HEK293 (cell line): Measurements from ENCODE around the gene MTMR12.

Experiments
- BCL11A ChIP-seq: fragments of 450-650 bp; formaldehyde crosslinking; IDR thresholded peaks from 2 replicates; pipeline ENCODE4 v1.5.1; 2016; ENCODE audit warnings: low read depth, missing biosample characterization, missing genetic modification characterization
- EGR2 ChIP-seq: fragments of 450-650 bp; formaldehyde crosslinking; IDR thresholded peaks from 2 replicates; pipeline ENCODE4 v1.5.1; 2016; ENCODE audit warnings: low read depth, missing biosample characterization, missing genetic modification characterization
- KLF1 ChIP-seq: fragments of 450-650 bp; formaldehyde crosslinking; IDR thresholded peaks from 2 replicates; pipeline ENCODE4 v1.5.1; 2016; ENCODE audit warnings: missing biosample characterization, missing genetic modification characterization
- KLF16 ChIP-seq: fragments of 450-650 bp; formaldehyde crosslinking; IDR thresholded peaks from 2 replicates; pipeline ENCODE4 v1.5.1; 2017; ENCODE audit warnings: missing biosample characterization, missing genetic modification characterization
- MEIS1 ChIP-seq: sonication (generic); formaldehyde crosslinking; IDR thresholded peaks from 2 replicates; pipeline ENCODE4 v1.8.1; 2022; ENCODE audit warnings: missing genetic modification reagents, mild to moderate bottlenecking, borderline replicate concordance
- MYNN ChIP-seq: fragments of 450-650 bp; formaldehyde crosslinking; IDR thresholded peaks from 2 replicates; pipeline ENCODE4 v1.5.1; 2016; ENCODE audit warnings: missing biosample characterization, missing genetic modification characterization, borderline replicate concordance
- MZF1 ChIP-seq: fragments of 450-650 bp; formaldehyde crosslinking; IDR thresholded peaks from 2 replicates; pipeline ENCODE4 v1.5.1; 2017; ENCODE audit warnings: missing biosample characterization, missing genetic modification characterization, borderline replicate concordance
- SCRT2 ChIP-seq: fragments of 450-650 bp; formaldehyde crosslinking; IDR thresholded peaks from 2 replicates; pipeline ENCODE4 v1.5.1; 2016; ENCODE audit warnings: missing biosample characterization, missing genetic modification characterization
- SP2 ChIP-seq: fragments of 450-650 bp; formaldehyde crosslinking; IDR thresholded peaks from 2 replicates; pipeline ENCODE4 v1.5.1; 2016; ENCODE audit warnings: missing biosample characterization, missing genetic modification characterization
- ZEB2 ChIP-seq: fragments of 450-650 bp; formaldehyde crosslinking; IDR thresholded peaks from 2 replicates; pipeline ENCODE4 v1.5.1; 2016; ENCODE audit warnings: missing biosample characterization, missing genetic modification characterization
- ZNF133 ChIP-seq: fragments of 450-650 bp; formaldehyde crosslinking; IDR thresholded peaks from 2 replicates; pipeline ENCODE4 v1.5.1; 2016; ENCODE audit warnings: missing biosample characterization, missing genetic modification characterization
- ZNF2 ChIP-seq: fragments of 450-650 bp; formaldehyde crosslinking; IDR thresholded peaks from 2 replicates; pipeline ENCODE4 v1.5.1; 2016; ENCODE audit warnings: missing biosample characterization, missing genetic modification characterization
- ZNF211 ChIP-seq: fragments of 450-650 bp; formaldehyde crosslinking; IDR thresholded peaks from 2 replicates; pipeline ENCODE4 v1.5.1; 2016; ENCODE audit warnings: low read depth, missing biosample characterization, missing genetic modification characterization
- ZNF221 ChIP-seq: fragments of 450-650 bp; formaldehyde crosslinking; IDR thresholded peaks from 2 replicates; pipeline ENCODE4 v1.5.1; 2017; ENCODE audit warnings: missing biosample characterization, missing genetic modification characterization, borderline replicate concordance
- ZNF292 ChIP-seq: fragments of 450-650 bp; formaldehyde crosslinking; IDR thresholded peaks from 2 replicates; pipeline ENCODE4 v1.5.1; 2016; ENCODE audit warnings: low read depth, missing biosample characterization, missing genetic modification characterization, borderline replicate concordance
- ZNF391 ChIP-seq: fragments of 450-650 bp; formaldehyde crosslinking; IDR thresholded peaks from 2 replicates; pipeline ENCODE4 v1.5.1; 2016; ENCODE audit warnings: low read depth, missing biosample characterization, missing genetic modification characterization, borderline replicate concordance
- ZNF404 ChIP-seq: fragments of 450-650 bp; formaldehyde crosslinking; IDR thresholded peaks from 2 replicates; pipeline ENCODE4 v1.5.1; 2017; ENCODE audit warnings: missing biosample characterization, missing genetic modification characterization
- ZNF544 ChIP-seq: fragments of 450-650 bp; formaldehyde crosslinking; IDR thresholded peaks from 2 replicates; pipeline ENCODE4 v1.5.0; 2017; ENCODE audit warnings: missing biosample characterization, missing genetic modification characterization
- ZNF600 ChIP-seq: fragments of 450-650 bp; formaldehyde crosslinking; IDR thresholded peaks from 2 replicates; pipeline ENCODE4 v1.5.1; 2016; ENCODE audit warnings: missing biosample characterization, missing genetic modification characterization
- ZNF626 ChIP-seq: fragments of 450-650 bp; sonication (Bioruptor Pico); formaldehyde crosslinking; IDR thresholded peaks from 2 replicates; pipeline ENCODE4 v1.5.1; 2018; ENCODE audit warnings: missing biosample characterization, missing genetic modification characterization, inconsistent platforms
- ZNF830 ChIP-seq: fragments of 450-650 bp; IDR thresholded peaks from 2 replicates; pipeline ENCODE4 v1.5.0; 2018; ENCODE audit warnings: missing biosample characterization, missing genetic modification characterization, low read depth, mild to moderate bottlenecking, moderate library complexity
- ZXDB ChIP-seq: fragments of 450-650 bp; formaldehyde crosslinking; IDR thresholded peaks from 2 replicates; pipeline ENCODE4 v1.5.1; 2016; ENCODE audit warnings: missing biosample characterization, missing genetic modification characterization
- TF ChIP-seq, protein P1 (sequence below): fragments of 450-650 bp; formaldehyde crosslinking; IDR thresholded peaks from 2 replicates; pipeline ENCODE4 v1.5.0; 2017; ENCODE audit warnings: missing biosample characterization, missing genetic modification characterization, borderline replicate concordance
- TF ChIP-seq, protein P2 (sequence below): fragments of 450-650 bp; formaldehyde crosslinking; IDR thresholded peaks from 2 replicates; pipeline ENCODE4 v1.5.1; 2016; ENCODE audit warnings: missing biosample characterization, missing genetic modification characterization
- TF ChIP-seq, protein P3 (sequence below): fragments of 450-650 bp; formaldehyde crosslinking; conservative IDR thresholded peaks from 2 replicates; pipeline ENCODE4 v1.5.1; 2016; ENCODE audit warnings: low read depth, missing biosample characterization, missing genetic modification characterization
- TF ChIP-seq, protein P4 (sequence below): fragments of 450-650 bp; formaldehyde crosslinking; IDR thresholded peaks from 2 replicates; pipeline ENCODE4 v1.5.1; 2017; ENCODE audit warnings: missing biosample characterization, missing genetic modification characterization
- TF ChIP-seq, protein P5 (sequence below): fragments of 450-650 bp; formaldehyde crosslinking; IDR thresholded peaks from 2 replicates; pipeline ENCODE4 v1.5.1; 2016; ENCODE audit warnings: missing biosample characterization, missing genetic modification characterization

The MTMR12 gene

DNA sequence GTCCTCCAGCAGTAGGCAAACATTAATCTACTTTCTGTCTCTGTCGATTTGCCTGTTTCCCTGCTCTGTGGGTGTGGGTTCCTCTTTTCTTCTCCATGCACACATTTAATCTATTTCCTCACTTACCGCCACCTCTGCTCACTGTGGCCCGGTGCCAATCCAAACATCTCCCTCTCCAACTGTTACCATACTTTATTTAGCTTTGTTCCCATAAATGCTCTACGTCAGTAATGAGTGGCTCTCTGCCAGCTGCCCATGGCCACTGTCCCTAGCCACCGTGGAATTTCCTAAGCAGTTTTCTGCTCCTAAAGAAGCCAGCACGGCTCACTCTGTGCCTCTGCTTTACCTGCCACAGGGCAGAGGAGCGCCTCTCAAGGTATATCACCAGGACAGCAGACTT is 119.1 kb downstream of the MTMR12 start (continued):
- TF ChIP-seq, protein P1, sequence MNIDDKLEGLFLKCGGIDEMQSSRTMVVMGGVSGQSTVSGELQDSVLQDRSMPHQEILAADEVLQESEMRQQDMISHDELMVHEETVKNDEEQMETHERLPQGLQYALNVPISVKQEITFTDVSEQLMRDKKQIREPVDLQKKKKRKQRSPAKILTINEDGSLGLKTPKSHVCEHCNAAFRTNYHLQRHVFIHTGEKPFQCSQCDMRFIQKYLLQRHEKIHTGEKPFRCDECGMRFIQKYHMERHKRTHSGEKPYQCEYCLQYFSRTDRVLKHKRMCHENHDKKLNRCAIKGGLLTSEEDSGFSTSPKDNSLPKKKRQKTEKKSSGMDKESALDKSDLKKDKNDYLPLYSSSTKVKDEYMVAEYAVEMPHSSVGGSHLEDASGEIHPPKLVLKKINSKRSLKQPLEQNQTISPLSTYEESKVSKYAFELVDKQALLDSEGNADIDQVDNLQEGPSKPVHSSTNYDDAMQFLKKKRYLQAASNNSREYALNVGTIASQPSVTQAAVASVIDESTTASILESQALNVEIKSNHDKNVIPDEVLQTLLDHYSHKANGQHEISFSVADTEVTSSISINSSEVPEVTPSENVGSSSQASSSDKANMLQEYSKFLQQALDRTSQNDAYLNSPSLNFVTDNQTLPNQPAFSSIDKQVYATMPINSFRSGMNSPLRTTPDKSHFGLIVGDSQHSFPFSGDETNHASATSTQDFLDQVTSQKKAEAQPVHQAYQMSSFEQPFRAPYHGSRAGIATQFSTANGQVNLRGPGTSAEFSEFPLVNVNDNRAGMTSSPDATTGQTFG (tag by site-specific recombination): no peak
- TF ChIP-seq MZF1 (tag by site-specific recombination) (peak; percentile 84), EGR2 (peak; percentile 92), ZNF211 (tag by site-specific recombination) (no peak), SCRT2 (tag by site-specific recombination) (peak; percentile 89), KLF16 (tag by site-specific recombination) (0 out of 2 replicates have a peak, but pooled peaks have one; percentile 59), ZNF600 (tag by site-specific recombination) (peak; percentile 90), ZNF133 (no peak), SP2 (tag by site-specific recombination) (no peak), ZNF391 (no peak), ZNF221 (tag by site-specific recombination) (no peak; the same call in 1 of the 2 replicates), MEIS1 (CRISPR knock-in tag) (no peak), ZXDB (tag by site-specific recombination) (peak; percentile 95), BCL11A (tag by site-specific recombination) (peak; percentile 80; the same call in 1 of the 2 replicates), ZNF292 (tag by site-specific recombination) (no peak), ZNF404 (tag by site-specific recombination) (no peak), ZEB2 (tag by site-specific recombination) (peak; percentile 92), ZNF2 (peak; percentile 84), MYNN (no peak), ZNF830 (no peak), ZNF544 (tag by site-specific recombination) (no peak), ZNF626 (tag by site-specific recombination) (no peak), KLF1 (0 out of 2 replicates have a peak, but pooled peaks have one; percentile 43)
- TF ChIP-seq, protein P2, sequence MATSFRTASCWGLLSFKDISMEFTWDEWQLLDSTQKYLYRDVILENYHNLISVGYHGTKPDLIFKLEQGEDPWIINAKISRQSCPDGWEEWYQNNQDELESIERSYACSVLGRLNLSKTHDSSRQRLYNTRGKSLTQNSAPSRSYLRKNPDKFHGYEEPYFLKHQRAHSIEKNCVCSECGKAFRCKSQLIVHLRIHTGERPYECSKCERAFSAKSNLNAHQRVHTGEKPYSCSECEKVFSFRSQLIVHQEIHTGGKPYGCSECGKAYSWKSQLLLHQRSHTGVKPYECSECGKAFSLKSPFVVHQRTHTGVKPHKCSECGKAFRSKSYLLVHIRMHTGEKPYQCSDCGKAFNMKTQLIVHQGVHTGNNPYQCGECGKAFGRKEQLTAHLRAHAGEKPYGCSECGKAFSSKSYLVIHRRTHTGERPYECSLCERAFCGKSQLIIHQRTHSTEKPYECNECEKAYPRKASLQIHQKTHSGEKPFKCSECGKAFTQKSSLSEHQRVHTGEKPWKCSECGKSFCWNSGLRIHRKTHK (tag by site-specific recombination): no peak
- TF ChIP-seq, protein P3, sequence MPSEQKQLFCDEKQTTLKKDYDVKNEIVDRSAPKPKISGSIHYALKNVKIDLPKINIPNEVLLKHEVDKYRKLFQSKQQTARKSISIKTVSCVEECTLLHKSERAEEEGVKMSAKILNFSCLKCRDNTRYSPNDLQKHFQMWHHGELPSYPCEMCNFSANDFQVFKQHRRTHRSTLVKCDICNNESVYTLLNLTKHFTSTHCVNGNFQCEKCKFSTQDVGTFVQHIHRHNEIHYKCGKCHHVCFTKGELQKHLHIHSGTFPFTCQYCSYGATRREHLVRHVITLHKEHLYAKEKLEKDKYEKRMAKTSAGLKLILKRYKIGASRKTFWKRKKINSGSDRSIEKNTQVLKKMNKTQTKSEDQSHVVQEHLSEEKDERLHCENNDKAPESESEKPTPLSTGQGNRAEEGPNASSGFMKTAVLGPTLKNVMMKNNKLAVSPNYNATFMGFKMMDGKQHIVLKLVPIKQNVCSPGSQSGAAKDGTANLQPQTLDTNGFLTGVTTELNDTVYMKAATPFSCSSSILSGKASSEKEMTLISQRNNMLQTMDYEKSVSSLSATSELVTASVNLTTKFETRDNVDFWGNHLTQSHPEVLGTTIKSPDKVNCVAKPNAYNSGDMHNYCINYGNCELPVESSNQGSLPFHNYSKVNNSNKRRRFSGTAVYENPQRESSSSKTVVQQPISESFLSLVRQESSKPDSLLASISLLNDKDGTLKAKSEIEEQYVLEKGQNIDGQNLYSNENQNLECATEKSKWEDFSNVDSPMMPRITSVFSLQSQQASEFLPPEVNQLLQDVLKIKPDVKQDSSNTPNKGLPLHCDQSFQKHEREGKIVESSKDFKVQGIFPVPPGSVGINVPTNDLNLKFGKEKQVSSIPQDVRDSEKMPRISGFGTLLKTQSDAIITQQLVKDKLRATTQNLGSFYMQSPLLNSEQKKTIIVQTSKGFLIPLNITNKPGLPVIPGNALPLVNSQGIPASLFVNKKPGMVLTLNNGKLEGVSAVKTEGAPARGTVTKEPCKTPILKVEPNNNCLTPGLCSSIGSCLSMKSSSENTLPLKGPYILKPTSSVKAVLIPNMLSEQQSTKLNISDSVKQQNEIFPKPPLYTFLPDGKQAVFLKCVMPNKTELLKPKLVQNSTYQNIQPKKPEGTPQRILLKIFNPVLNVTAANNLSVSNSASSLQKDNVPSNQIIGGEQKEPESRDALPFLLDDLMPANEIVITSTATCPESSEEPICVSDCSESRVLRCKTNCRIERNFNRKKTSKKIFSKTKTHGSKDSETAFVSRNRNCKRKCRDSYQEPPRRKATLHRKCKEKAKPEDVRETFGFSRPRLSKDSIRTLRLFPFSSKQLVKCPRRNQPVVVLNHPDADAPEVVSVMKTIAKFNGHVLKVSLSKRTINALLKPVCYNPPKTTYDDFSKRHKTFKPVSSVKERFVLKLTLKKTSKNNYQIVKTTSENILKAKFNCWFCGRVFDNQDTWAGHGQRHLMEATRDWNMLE (tag by site-specific recombination): 0 out of 2 replicates have a peak, but pooled peaks have one; percentile 47
- TF ChIP-seq, protein P4, sequence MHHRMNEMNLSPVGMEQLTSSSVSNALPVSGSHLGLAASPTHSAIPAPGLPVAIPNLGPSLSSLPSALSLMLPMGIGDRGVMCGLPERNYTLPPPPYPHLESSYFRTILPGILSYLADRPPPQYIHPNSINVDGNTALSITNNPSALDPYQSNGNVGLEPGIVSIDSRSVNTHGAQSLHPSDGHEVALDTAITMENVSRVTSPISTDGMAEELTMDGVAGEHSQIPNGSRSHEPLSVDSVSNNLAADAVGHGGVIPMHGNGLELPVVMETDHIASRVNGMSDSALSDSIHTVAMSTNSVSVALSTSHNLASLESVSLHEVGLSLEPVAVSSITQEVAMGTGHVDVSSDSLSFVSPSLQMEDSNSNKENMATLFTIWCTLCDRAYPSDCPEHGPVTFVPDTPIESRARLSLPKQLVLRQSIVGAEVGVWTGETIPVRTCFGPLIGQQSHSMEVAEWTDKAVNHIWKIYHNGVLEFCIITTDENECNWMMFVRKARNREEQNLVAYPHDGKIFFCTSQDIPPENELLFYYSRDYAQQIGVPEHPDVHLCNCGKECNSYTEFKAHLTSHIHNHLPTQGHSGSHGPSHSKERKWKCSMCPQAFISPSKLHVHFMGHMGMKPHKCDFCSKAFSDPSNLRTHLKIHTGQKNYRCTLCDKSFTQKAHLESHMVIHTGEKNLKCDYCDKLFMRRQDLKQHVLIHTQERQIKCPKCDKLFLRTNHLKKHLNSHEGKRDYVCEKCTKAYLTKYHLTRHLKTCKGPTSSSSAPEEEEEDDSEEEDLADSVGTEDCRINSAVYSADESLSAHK (tag by site-specific recombination): peak; percentile 76
- TF ChIP-seq, protein P5, sequence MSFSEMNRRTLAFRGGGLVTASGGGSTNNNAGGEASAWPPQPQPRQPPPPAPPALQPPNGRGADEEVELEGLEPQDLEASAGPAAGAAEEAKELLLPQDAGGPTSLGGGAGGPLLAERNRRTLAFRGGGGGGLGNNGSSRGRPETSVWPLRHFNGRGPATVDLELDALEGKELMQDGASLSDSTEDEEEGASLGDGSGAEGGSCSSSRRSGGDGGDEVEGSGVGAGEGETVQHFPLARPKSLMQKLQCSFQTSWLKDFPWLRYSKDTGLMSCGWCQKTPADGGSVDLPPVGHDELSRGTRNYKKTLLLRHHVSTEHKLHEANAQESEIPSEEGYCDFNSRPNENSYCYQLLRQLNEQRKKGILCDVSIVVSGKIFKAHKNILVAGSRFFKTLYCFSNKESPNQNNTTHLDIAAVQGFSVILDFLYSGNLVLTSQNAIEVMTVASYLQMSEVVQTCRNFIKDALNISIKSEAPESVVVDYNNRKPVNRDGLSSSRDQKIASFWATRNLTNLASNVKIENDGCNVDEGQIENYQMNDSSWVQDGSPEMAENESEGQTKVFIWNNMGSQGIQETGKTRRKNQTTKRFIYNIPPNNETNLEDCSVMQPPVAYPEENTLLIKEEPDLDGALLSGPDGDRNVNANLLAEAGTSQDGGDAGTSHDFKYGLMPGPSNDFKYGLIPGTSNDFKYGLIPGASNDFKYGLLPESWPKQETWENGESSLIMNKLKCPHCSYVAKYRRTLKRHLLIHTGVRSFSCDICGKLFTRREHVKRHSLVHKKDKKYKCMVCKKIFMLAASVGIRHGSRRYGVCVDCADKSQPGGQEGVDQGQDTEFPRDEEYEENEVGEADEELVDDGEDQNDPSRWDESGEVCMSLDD (tag by site-specific recombination): no peak
